HEK293T (cell line): ENCODE results near the gene ORMDL1.

Experiments used
- CTCF ChIA-PET: fragments of 350-600 bp; formaldehyde crosslinking; extraction: SDS; loops from one replicate; lab custom pipeline; 2021; ENCODE audit warnings: antibody characterized with exemption, inconsistent platforms; lab: Yijun Ruan, JAX
- POLR2A ChIA-PET: fragments of 350-600 bp; formaldehyde crosslinking; extraction: SDS; loops from one replicate; lab custom pipeline; 2020; ENCODE audit warnings: antibody characterized with exemption, inconsistent platforms; lab: Yijun Ruan, JAX
- DNase-seq: peaks from one replicate; pipeline ENCODE4 v3.0.0; 2012; ENCODE audit warnings: mixed read lengths; ENCODE audit errors: extremely low spot score
- ARNT ChIP-seq: fragments of 450-650 bp; IDR thresholded peaks from 2 replicates; pipeline ENCODE4 v1.6.1; 2017; ENCODE audit warnings: mild to moderate bottlenecking
- BHLHE40 ChIP-seq: fragments of 450-650 bp; IDR thresholded peaks from 2 replicates; pipeline ENCODE4 v1.6.1; 2016; ENCODE audit warnings: mild to moderate bottlenecking, moderate library complexity, borderline replicate concordance
- CTBP1 ChIP-seq: fragments of 450-650 bp; IDR thresholded peaks from 2 replicates; pipeline ENCODE4 v1.6.1; 2016; ENCODE audit warnings: borderline replicate concordance
- ELF4 ChIP-seq: fragments of 450-650 bp; IDR thresholded peaks from 2 replicates; pipeline ENCODE4 v1.6.1; 2017; ENCODE audit warnings: antibody characterized with exemption
- FOXA1 ChIP-seq: fragments of 450-650 bp; IDR thresholded peaks from 2 replicates; pipeline ENCODE4 v1.6.1; 2016; ENCODE audit warnings: mild to moderate bottlenecking
- FOXK2 ChIP-seq: fragments of 450-650 bp; IDR thresholded peaks from 2 replicates; pipeline ENCODE4 v1.6.1; 2016; ENCODE audit warnings: mild to moderate bottlenecking
- FOXM1 ChIP-seq: fragments of 450-650 bp; IDR thresholded peaks from 2 replicates; pipeline ENCODE4 v1.6.1; 2017; ENCODE audit warnings: mild to moderate bottlenecking, borderline replicate concordance
- HDGF ChIP-seq: fragments of 450-650 bp; IDR thresholded peaks from 2 replicates; pipeline ENCODE4 v1.6.1; 2017; ENCODE audit warnings: antibody characterized with exemption, borderline replicate concordance
- L3MBTL2 ChIP-seq: fragments of 450-650 bp; conservative IDR thresholded peaks from 2 replicates; pipeline ENCODE4 v1.6.1; 2016; ENCODE audit warnings: mild to moderate bottlenecking
- LEF1 ChIP-seq: fragments of 450-650 bp; IDR thresholded peaks from 2 replicates; pipeline ENCODE4 v1.6.1; 2017; ENCODE audit warnings: mild to moderate bottlenecking, borderline replicate concordance
- NFRKB ChIP-seq: fragments of 450-650 bp; IDR thresholded peaks from 2 replicates; pipeline ENCODE4 v1.6.1; 2016; ENCODE audit warnings: mild to moderate bottlenecking, moderate library complexity
- PKNOX1 ChIP-seq: fragments of 450-650 bp; IDR thresholded peaks from 2 replicates; pipeline ENCODE4 v1.6.1; 2016
- SP1 ChIP-seq: fragments of 450-650 bp; IDR thresholded peaks from 2 replicates; pipeline ENCODE4 v1.6.1; 2017
- SUZ12 ChIP-seq: fragments of 450-650 bp; IDR thresholded peaks from 2 replicates; pipeline ENCODE4 v1.6.1; 2016; ENCODE audit warnings: mild to moderate bottlenecking
- TARDBP ChIP-seq: fragments of 450-650 bp; IDR thresholded peaks from 2 replicates; pipeline ENCODE4 v1.6.1; 2016
- ZNF384 ChIP-seq: fragments of 450-650 bp; IDR thresholded peaks from 2 replicates; pipeline ENCODE4 v1.6.1; 2016

Gene ORMDL1

GRCh38 chr2:189821953-189822748 lies 38.0 kb upstream of the ORMDL1 start:
- no peak for DNase-seq
- TF ChIP-seq SUZ12 (no peak), TARDBP (no peak), FOXA1 (no peak), CTBP1 (no peak), FOXM1 (no peak), L3MBTL2 (no peak), LEF1 (no peak), NFRKB (no peak), PKNOX1 (no peak), SP1 (no peak), ELF4 (no peak), HDGF (no peak), ZNF384 (no peak), BHLHE40 (no peak), FOXK2 (no peak), ARNT (no peak)
- ChIA-PET POLR2A (no interaction called here), CTCF (no interaction called here)

DNA sequence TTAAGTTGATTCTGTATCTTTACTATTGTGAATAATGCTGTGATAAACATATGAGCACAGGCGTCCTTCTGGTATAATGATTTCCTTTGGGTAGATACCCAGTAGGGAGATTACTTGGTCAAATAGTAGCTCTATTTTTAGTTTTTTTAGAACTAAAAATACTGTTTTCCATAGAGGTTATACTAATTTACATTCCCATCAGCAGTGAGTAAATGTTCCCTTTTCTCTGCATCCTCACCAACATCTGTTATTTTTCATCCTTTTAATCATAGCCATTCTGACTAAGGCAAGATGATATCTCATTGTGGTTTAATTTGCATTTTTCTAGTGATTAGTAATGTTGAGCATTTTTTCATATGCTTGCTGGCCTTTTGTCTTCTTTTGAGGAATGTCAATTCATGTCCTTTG lies 35.2 kb upstream of the ORMDL1 start:
- ChIA-PET POLR2A (no interaction called here), CTCF (no interaction called here)
- no peak for DNase-seq
- TF ChIP-seq ELF4, result no peak
- no peak for TF ChIP-seq SP1
- no peak for TF ChIP-seq FOXK2

DNA sequence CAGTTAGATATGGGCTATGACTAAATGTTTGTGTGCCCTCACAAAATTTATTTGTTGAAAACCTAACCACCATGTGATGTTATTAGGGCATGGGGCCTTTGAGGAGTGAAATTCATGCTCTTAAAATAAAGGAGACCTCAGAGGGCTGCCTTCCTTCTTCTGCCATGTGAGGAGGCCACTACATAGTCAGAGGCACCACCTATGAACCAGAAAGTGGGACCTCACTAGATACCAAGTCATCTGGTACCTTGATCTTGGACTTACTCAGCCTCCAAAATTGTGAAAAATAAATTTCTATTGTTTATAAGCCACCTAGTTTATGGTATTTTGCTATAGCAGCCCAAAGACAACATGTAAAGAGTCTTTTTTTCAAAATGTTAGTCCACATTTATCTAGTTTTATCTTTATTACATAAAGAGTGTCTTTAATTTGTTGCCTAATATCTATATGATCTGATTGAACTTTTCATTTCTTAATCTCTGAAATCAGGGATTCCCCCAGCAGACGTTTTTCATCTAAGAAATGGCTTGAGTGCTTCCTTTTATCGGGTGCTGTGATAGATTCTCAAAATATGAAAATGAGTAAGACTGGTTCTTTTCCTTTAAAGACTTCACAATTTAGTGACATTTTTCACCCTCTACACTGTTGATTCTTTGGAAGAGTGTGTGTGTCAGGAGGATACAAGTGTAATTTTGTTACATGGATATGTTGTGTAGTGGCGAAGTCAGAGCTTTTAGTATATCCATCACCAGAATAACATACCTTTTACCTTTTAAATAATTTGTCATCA lies 34.3 kb upstream of the ORMDL1 start:
- POLR2A ChIA-PET, result no interaction called here
- no peak for DNase-seq
- TF ChIP-seq ARNT, result no peak
- TF ChIP-seq CTBP1, result no peak
- TF ChIP-seq NFRKB, result no peak
- no peak for TF ChIP-seq HDGF
- no peak for TF ChIP-seq FOXM1
- TF ChIP-seq PKNOX1, result no peak
- no peak for TF ChIP-seq SUZ12
- no peak for TF ChIP-seq ELF4
- no peak for TF ChIP-seq FOXK2
- TF ChIP-seq LEF1, result no peak
- TF ChIP-seq SP1, result no peak
- CTCF ChIA-PET, result no interaction called here

DNA sequence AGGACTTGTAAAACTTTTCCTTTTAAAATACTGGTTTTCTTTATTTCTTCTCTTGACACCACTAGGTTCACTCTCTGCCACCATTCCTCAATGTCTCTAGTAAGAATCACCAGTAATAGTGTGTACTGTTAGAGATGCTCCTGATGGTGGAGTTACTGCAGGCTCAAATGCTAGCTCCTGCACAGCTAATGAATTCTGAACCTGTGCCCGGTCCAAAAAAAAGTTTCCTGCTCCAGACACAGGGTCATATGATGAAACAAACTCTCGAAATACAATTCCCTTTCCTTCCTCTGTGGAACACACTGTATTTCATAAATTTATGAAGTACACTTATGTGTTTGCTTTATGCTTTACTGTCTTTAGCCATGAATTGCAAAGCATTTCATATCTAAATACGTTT lies 19.3 kb upstream of the ORMDL1 start:
- ChIA-PET CTCF (no interaction called here), POLR2A (no interaction called here)
- no peak for TF ChIP-seq ARNT
- no peak for TF ChIP-seq TARDBP
- TF ChIP-seq PKNOX1, result no peak
- no peak for TF ChIP-seq L3MBTL2
- TF ChIP-seq FOXM1, result no peak
- no peak for TF ChIP-seq FOXA1
- no peak for TF ChIP-seq SP1
- no peak for TF ChIP-seq CTBP1
- no peak for TF ChIP-seq SUZ12
- TF ChIP-seq ELF4, result no peak
- no peak for TF ChIP-seq ZNF384
- TF ChIP-seq NFRKB, result no peak
- no peak for TF ChIP-seq BHLHE40
- no peak for TF ChIP-seq HDGF
- no peak for TF ChIP-seq LEF1
- DNase-seq, result no peak

- TF ChIP-seq L3MBTL2, result no peak
- no peak for TF ChIP-seq FOXK2
- TF ChIP-seq NFRKB, result no peak
- TF ChIP-seq FOXM1, result no peak
- TF ChIP-seq FOXA1, result no peak
- TF ChIP-seq TARDBP, result no peak
- ChIA-PET CTCF (no interaction called here), POLR2A (interaction anchor here (0.8 kb wide), 1 partner anchor 40 kb away, joined by 3 read pairs; the partner anchor contains the start of gene OSGEPL1)
- no peak for DNase-seq
Observed at GRCh38 chr2:189802396-189802912, 18.3 kb upstream of the ORMDL1 start.

DNA sequence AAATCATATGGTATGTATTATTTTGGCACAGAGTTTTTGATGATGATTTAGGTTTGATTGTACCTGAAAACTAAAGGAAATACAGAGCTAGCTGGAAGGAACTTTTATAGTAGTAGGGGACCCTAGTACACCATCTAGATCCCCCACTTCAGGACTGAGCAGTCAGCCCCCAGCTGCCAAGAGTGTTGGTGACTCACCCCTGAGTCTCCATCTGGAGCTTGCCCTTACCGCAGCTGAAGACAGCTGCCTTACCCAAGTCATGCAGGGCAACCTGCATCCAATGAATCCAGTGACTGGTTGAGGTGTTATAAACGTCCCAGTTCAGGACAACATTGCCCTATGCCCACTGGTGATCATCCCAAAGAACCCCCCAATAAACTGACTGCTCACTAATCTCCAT lies 15.4 kb upstream of the ORMDL1 start:
- no peak for TF ChIP-seq LEF1
- CTCF ChIA-PET, result no interaction called here
- no peak for DNase-seq
- POLR2A ChIA-PET, result interaction anchor here (2.0 kb wide), 1 partner anchor 15 kb away, joined by 6 read pairs; the partner anchor contains the start of genes ORMDL1 and PMS1
